Testis (tissue), 3 donors: ENCODE results near the gene DNAI4. TPM values are rescaled to one million over a fixed set of nuclear protein-coding genes. Genes with fewer than 3 reads are reported as not detected.

Experiments
- DNase-seq: peaks from one replicate; pipeline ENCODE4 v3.0.0-alpha.2; 2019
- H3K27ac ChIP-seq, 2 donors: fragments of 200-600 bp; sonication (generic); one replicate each; pipeline ENCODE4 v1.5.1; 2019
- H3K27me3 ChIP-seq: fragments of 200-600 bp; sonication (generic); one replicate; pipeline ENCODE4 v1.5.1; 2019
- H3K36me3 ChIP-seq: fragments of 200-600 bp; sonication (generic); one replicate; pipeline ENCODE4 v1.5.1; 2017; ENCODE audit warnings: low read depth; ENCODE audit errors: missing control alignments
- H3K4me1 ChIP-seq: fragments of 200-600 bp; sonication (generic); one replicate; pipeline ENCODE4 v1.5.1; 2019
- H3K4me3 ChIP-seq, 2 donors: fragments of 200-600 bp; sonication (generic); one replicate each; pipeline ENCODE4 v1.5.1; 2017 to 2019
- H3K9me3 ChIP-seq: fragments of 200-600 bp; sonication (generic); one replicate; pipeline ENCODE4 v1.5.1; 2017
- POLR2A ChIP-seq: fragments of 450-650 bp; IDR thresholded peaks from one replicate; pipeline ENCODE4 v1.6.1; 2017; ENCODE audit warnings: antibody characterized with exemption, mild to moderate bottlenecking, moderate library complexity
- WGBS, 2 donors: methylation state at CpG; one replicate each; pipeline ENCODE4 v1.1.5; 2018; 5-methylcytosine and 5-hydroxymethylcytosine counted together
- intact Hi-C: fragments of 100-400 bp; cut with DNase I; formaldehyde crosslinking; loops from one replicate; pipeline ENCODE4 v1.15.1; 2023; ENCODE audit warnings: low total_unique reads
- polyA plus RNA-seq: library from polyadenylated mRNA; stranded (reverse); fragments of 350-450 nt; fragmentation: Illumina TruSeq; extraction: RNeasy Lipid Tissue Mini Kit (QIAGEN cat#74804); gene quantifications from one replicate; pipeline ENCODE4 v1.2.3, GENCODE V29; 2014; ENCODE audit warnings: low read depth, low replicate concordance; ENCODE audit not compliant: insufficient read depth
- total RNA-seq, 2 donors: library from RNA; depleted of rRNA; stranded (reverse); fragments of >200 nt; gene quantifications; one replicate each; pipeline ENCODE4 v1.2.3, GENCODE V29; 2016
- TF ChIP-seq, protein P1 (sequence below), 3 experiments: fragments of 450-650 bp in 2 of 3; fragments of 200-600 bp in 1 of 3; sonication (generic) in 1 of 3; IDR thresholded peaks; one replicate each; pipeline ENCODE4 v1.5.1; 2016 to 2019; ENCODE audit warnings: antibody characterized with exemption in 3 of 3, mild to moderate bottlenecking in 2 of 3, moderate library complexity in 1 of 3

The DNAI4 gene
- total and polyA plus RNA-seq, 3 donors from 2014 or later: 21.7 to 56.7 (median 40.8) TPM

DNA sequence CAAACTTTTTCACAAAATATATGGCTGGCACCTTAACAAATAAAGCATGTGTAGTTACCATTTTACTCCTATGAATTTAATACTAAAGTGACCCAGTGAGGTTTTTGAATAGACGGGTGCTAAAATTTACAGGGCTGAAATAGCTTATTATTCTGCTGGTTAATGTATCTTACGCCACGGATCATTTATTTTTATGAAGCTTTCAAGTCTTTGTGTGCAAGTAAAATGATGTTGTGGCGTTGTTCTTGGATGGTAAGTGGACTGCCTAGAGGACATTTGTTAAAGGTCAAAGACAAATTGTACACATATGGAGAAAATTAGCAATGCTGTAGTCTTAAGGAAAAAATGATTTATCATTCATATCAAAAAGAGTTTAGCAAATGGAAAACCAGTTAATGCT lies 146.4 kb downstream of the DNAI4 start:
- Histone ChIP-seq H3K27ac (no peak overlapping the region), H3K27me3 (no peaks in the 10 kb centered on the region), H3K4me1 (no peaks in the 10 kb centered on the region), H3K4me3 (no peak overlapping the region), H3K36me3 (no peaks in the 10 kb centered on the region), H3K9me3 (no peaks in the 10 kb centered on the region)
- DNase-seq: no peak
- no peak for TF ChIP-seq POLR2A
- TF ChIP-seq, protein P1, sequence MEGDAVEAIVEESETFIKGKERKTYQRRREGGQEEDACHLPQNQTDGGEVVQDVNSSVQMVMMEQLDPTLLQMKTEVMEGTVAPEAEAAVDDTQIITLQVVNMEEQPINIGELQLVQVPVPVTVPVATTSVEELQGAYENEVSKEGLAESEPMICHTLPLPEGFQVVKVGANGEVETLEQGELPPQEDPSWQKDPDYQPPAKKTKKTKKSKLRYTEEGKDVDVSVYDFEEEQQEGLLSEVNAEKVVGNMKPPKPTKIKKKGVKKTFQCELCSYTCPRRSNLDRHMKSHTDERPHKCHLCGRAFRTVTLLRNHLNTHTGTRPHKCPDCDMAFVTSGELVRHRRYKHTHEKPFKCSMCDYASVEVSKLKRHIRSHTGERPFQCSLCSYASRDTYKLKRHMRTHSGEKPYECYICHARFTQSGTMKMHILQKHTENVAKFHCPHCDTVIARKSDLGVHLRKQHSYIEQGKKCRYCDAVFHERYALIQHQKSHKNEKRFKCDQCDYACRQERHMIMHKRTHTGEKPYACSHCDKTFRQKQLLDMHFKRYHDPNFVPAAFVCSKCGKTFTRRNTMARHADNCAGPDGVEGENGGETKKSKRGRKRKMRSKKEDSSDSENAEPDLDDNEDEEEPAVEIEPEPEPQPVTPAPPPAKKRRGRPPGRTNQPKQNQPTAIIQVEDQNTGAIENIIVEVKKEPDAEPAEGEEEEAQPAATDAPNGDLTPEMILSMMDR (IDR thresholded peaks at IDR 0.05): no peak
- WGBS, 2 donors: 67 to 72% methylated on average over 4 of the region's 4 CpGs
- intact Hi-C loops: no loop called here

DNA sequence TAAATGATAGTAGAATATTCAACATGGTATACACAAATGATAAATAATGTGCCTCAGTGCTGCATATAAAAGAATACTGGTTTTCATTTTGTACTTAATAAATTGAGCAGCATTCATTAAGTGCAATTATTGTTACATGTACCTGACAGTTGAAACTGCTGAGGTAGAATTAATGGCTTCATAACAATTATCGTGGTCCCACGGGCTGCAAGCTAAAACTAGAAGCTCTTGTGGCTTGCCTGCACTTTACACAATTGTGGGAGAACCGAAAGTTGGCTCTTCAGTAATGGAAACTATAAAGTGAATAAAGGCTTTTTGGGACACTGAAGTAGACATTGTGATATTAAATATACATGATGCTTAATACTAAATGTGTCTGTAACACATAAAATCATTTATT lies 146.8 kb downstream of the DNAI4 start:
- H3K9me3 ChIP-seq: no peaks in the 10 kb centered on the region
- TF ChIP-seq, protein P1 (IDR thresholded peaks at IDR 0.05): no peak
- TF ChIP-seq POLR2A: no peak
- no peak for DNase-seq
- H3K4me3 ChIP-seq: no peak overlapping the region
- no peaks in the 10 kb centered on the region for H3K36me3 ChIP-seq
- intact Hi-C loops: no loop called here
- H3K27ac ChIP-seq: no peak overlapping the region
- WGBS, 2 donors: 46 to 65% methylated on average over 3 of the region's 3 CpGs
- H3K4me1 ChIP-seq: no peaks in the 10 kb centered on the region
- H3K27me3 ChIP-seq: no peaks in the 10 kb centered on the region

DNA sequence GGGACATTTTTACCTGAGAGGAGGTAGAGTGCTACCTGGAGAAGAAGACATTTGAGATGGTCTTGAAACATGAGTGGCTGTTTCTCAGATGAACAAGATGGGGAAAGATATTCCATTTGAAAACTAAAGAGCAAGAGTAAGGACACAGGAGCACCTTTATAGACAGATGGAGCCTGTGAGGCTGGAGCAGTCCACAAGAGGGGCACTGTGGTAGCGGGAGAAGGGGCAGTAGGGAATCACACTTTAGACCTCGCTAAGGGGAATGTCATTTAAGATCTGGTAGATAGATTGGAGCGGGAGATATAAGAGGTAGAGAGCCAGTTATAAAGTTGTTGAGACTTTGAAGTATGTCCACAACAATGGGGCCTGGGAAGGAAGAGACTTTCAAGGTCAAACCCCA lies 149.0 kb downstream of the DNAI4 start:
- Histone ChIP-seq H3K27me3 (no peaks in the 10 kb centered on the region), H3K9me3 (no peaks in the 10 kb centered on the region), H3K4me3 (no peak overlapping the region), H3K36me3 (no peaks in the 10 kb centered on the region), H3K27ac (no peak overlapping the region), H3K4me1 (no peaks in the 10 kb centered on the region)
- no peak for DNase-seq
- WGBS, 2 donors: 80 to 85% methylated on average over 3 of the region's 3 CpGs
- TF ChIP-seq, protein P1 (IDR thresholded peaks at IDR 0.05): no peak
- no peak for TF ChIP-seq POLR2A
- intact Hi-C loops: no loop called here

DNA sequence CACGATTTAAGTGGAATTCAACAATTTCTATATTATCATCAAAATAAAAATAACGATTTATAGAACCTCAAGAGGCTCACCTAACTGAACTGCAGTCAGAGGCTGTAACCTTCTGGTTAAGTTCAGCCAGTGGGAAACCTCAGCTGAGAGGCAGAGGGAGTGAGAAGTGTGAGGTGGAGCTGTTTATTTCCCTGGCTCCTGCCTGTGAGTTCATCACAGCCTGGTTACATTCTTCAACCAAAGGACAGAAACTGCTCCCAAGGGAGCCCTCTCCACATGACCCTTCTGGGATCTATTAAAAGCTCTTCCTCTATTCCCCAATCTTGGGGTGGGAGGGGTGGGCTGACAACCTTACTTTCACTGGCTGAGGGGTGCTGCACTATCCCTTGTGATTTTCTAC lies 150.2 kb downstream of the DNAI4 start:
- intact Hi-C loops: no loop called here
- Histone ChIP-seq H3K4me1 (no peaks in the 10 kb centered on the region), H3K27me3 (no peaks in the 10 kb centered on the region), H3K36me3 (no peaks in the 10 kb centered on the region), H3K4me3 (no peak overlapping the region), H3K9me3 (no peaks in the 10 kb centered on the region), H3K27ac (no peak overlapping the region)
- 65 to 89% methylated on average over 2 of the region's 2 CpGs for WGBS, 2 donors
- TF ChIP-seq, protein P1 (IDR thresholded peaks at IDR 0.05): no peak
- TF ChIP-seq POLR2A: no peak
- DNase-seq: no peak

DNA sequence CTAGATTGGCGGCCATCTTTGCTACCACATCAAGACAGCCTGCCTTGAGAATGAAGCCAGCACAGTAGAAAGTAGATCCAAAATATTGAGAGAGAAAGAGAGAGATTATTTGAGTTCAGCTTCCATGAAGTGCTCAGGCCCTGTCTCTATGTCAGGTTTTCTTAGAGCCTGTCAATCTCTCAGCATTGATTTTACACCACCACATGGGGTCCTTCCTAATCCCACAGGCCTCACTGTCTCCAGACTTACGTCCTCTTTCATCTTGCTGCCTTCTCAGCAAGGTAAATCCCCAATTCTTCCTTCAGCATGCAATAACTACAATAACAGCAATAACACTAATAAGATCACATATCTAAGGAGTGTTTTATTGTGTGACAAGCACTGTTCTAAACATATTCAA lies 151.4 kb downstream of the DNAI4 start:
- intact Hi-C loops: no loop called here
- no peaks in the 10 kb centered on the region for H3K9me3 ChIP-seq
- no peaks in the 10 kb centered on the region for H3K36me3 ChIP-seq
- no peak for DNase-seq
- H3K27me3 ChIP-seq: no peaks in the 10 kb centered on the region
- H3K4me3 ChIP-seq: no peak overlapping the region
- WGBS, 2 donors: 89 to 90% methylated on average over 2 of the region's 2 CpGs
- no peaks in the 10 kb centered on the region for H3K4me1 ChIP-seq
- no peak overlapping the region for H3K27ac ChIP-seq
- TF ChIP-seq, protein P1 (IDR thresholded peaks at IDR 0.05): no peak
- no peak for TF ChIP-seq POLR2A
